Right atrium auricular region (tissue), 2 donors: ENCODE results near the gene TCEAL3. TPM values are rescaled to one million over a fixed set of nuclear protein-coding genes. Genes with fewer than 3 reads are reported as not detected.
"Not testable (repeated sequence)": the region's sequence is repeated elsewhere in the genome, so short reads cannot be mapped to it uniquely, and the experiment has no call there.

ENCODE experiments used
- DNase-seq: peaks from one replicate; pipeline ENCODE4 v3.0.0-alpha.2; 2019; ENCODE audit warnings: low spot score
- H3K27ac ChIP-seq, 2 donors: fragments of 200-600 bp; sonication (generic); 1 replicate in 1 of 2; 2 replicates in 1 of 2; pipeline ENCODE4 v1.5.1; 2016 to 2019
- H3K27me3 ChIP-seq, 2 donors: fragments of 200-600 bp; sonication (generic); one replicate each; pipeline versions ENCODE4 v1.5.1 to v1.6.0; 2017 to 2019
- H3K36me3 ChIP-seq: fragments of 200-600 bp; sonication (generic); one replicate; pipeline ENCODE4 v1.5.1; 2016
- H3K4me1 ChIP-seq, 2 donors: fragments of 200-600 bp; sonication (generic); one replicate each; pipeline versions ENCODE4 v1.5.1 to v1.6.0; 2017 to 2019
- H3K4me3 ChIP-seq, 2 donors: fragments of 200-600 bp; sonication (generic); 1 replicate in 1 of 2; 2 replicates in 1 of 2; pipeline ENCODE4 v1.5.1; 2017 to 2019; ENCODE audit warnings: mild to moderate bottlenecking in 1 of 2, moderate library complexity in 1 of 2
- H3K9me3 ChIP-seq, 2 donors: fragments of 200-600 bp; sonication (generic); one replicate each; pipeline ENCODE4 v1.5.1; 2019
- total RNA-seq, 2 donors: library from RNA; depleted of rRNA; stranded (reverse); fragments of >200 nt; gene quantifications; one replicate each; pipeline ENCODE4 v1.1.0, GENCODE V29; 2016
- TF ChIP-seq, protein P1 (sequence below), 2 donors: fragments of 200-600 bp; sonication (generic); IDR thresholded peaks; one replicate each; pipeline ENCODE4 v1.5.1; 2019; ENCODE audit warnings: antibody characterized with exemption in 2 of 2

TCEAL3 gene
- total RNA-seq, 2 donors from 2014 or later: 31.2 to 47.5 TPM

DNA sequence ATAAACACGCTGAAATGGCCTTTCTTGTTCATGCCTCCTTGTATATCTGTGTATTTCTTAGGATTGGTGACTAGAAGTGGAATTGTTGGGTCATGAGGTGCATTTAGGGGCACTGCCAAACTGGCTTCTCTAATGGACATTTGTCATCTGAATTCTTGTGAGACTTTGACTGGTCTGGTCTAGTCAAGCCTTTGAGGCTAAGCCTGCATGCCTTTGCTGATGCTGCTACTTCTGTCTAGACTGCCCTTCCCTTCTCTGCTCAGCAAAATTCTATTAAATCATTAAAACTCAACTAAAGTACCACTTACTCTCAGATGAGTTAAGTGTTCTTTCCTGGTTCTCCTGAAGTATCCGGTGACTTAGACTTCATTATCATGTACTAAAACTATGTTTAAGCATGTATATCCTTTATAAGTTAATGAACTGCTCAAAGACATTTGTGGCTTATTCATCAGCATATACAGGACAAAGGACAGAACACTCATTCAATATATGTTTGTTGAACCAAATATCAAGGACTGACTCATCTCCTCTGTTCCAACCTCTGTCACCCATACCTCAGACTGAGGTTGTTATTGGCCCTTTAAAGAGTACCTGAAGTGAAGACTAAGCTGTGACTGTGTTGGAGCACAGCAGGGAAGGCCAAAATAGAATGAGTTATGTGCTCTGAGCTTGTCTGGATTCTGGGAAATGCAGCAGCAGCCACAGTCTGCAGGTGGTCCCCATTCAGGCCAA lies 30.0 kb downstream of the TCEAL3 start:
- Histone ChIP-seq H3K27ac (no peak overlapping the region), H3K9me3 (no peaks in the 10 kb centered on the region), H3K4me1 (no peaks in the 10 kb centered on the region), H3K4me3 (no peak overlapping the region), H3K27me3 (no peaks in the 10 kb centered on the region), H3K36me3 (no peaks in the 10 kb centered on the region)
- TF ChIP-seq, protein P1, sequence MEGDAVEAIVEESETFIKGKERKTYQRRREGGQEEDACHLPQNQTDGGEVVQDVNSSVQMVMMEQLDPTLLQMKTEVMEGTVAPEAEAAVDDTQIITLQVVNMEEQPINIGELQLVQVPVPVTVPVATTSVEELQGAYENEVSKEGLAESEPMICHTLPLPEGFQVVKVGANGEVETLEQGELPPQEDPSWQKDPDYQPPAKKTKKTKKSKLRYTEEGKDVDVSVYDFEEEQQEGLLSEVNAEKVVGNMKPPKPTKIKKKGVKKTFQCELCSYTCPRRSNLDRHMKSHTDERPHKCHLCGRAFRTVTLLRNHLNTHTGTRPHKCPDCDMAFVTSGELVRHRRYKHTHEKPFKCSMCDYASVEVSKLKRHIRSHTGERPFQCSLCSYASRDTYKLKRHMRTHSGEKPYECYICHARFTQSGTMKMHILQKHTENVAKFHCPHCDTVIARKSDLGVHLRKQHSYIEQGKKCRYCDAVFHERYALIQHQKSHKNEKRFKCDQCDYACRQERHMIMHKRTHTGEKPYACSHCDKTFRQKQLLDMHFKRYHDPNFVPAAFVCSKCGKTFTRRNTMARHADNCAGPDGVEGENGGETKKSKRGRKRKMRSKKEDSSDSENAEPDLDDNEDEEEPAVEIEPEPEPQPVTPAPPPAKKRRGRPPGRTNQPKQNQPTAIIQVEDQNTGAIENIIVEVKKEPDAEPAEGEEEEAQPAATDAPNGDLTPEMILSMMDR (IDR thresholded peaks at IDR 0.05): no peak
- DNase-seq: no peak

DNA sequence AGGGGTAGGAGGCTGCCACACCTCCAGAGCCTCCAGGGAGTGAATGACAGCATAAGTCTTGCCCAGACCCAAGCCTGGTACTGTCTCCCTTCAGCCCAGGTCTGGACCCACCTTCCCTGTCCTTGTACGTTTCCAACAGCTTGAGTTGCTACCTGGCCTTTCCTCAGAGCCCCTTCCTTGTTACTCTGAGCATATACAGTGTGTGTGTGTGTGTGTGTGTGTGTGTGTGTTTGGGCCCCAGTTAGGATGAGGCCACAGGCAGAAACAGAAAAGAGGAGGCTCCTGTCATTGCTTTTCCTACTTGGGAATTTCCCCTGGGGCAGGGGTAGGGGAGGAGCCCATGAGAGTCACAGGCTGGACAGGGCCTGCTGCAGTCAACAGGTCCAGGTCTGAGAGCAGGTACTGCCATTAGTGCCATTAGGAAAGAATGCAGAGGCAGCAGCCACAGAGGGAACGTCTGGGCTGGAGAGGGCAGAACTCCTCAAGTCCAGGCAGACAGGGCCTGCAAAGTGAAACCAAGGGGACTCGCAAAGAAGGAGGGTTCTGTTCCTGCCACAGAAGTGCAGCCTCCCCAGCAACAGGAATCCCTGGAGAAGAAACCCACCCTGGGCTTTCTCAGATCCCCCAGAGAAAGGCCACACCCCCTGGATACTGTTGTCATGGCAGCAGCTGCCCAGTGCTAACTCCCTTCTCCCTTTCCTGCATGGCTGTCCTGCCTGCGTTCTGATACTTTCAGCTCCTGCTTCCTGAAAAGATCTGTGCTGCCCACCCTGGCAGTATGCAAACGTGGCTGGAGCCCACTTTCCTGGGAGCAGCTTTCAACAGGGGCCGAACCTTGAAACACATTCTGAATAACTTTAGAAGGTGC lies 30.9 kb downstream of the TCEAL3 start:
- not testable (repeated sequence) for H3K9me3 ChIP-seq, DNase-seq, H3K27me3 ChIP-seq, H3K27ac ChIP-seq, H3K36me3 ChIP-seq, H3K4me3 ChIP-seq, H3K4me1 ChIP-seq

DNA sequence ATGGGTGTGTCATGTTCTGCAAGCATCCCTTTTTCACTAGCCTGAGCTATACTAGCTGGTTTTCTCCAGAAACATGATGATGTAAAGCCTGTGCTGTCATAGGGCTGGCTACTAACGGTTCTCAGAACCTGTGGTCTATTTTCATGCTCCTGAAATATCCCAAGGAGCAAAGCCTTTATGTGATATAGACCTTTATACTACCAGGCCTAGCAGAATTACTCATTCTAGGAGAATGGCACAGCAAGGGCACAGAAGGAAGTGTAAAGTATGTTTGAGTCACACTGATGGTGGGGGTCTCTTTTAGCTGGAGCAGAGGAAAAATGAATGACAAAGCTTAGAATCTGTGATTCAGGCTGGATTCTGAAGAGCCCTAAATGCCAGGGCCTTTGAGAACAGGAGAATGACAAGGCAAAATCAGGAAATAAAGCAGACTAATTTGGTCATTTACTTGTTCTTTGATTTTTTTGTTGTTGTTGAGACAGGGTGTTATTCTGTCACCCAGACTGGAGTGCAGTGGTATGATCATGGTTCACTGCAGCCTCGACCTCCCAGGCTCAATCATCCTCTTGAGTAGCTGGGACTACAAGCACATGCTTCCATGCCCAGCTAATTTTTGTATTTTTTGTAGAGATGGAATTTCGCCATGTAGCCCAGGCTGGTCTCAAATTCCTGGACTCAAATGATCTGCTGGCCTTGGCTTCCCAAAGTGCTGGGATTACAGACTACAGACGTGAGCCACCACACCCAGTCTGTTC lies 32.8 kb downstream of the TCEAL3 start:
- no peaks in the 10 kb centered on the region for H3K36me3 ChIP-seq
- no peak for DNase-seq
- H3K4me3 ChIP-seq: no peak overlapping the region
- no peaks in the 10 kb centered on the region for H3K9me3 ChIP-seq
- no peak overlapping the region for H3K27ac ChIP-seq
- TF ChIP-seq, protein P1 (IDR thresholded peaks at IDR 0.05): no peak
- H3K27me3 ChIP-seq: no peaks in the 10 kb centered on the region
- H3K4me1 ChIP-seq: no peaks in the 10 kb centered on the region

DNA sequence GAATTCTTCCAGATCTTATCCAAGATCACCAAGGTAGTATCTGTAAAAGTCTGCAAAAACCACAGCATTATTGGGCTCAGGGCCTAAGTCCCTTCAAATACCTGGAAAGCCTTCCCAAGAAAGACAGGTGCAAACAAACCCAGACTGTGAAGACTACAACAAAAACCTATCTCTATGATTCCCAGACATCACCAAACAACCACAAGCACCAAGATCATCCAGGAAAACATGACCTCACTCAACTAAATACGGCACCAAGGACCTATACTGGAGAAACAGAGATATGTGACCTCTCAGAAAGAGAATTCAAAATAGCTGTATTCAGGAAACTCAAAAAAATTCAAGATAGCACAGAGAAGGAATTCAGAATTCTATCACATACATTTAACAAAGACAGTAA lies 36.4 kb downstream of the TCEAL3 start:
- no peaks in the 10 kb centered on the region for H3K27me3 ChIP-seq
- H3K36me3 ChIP-seq: no peaks in the 10 kb centered on the region
- TF ChIP-seq, protein P1 (IDR thresholded peaks at IDR 0.05): no peak
- H3K9me3 ChIP-seq: peaks cover 0 to 12% of the 10 kb centered on the region in 2 donors
- H3K27ac ChIP-seq: no peak overlapping the region
- DNase-seq: no peak
- H3K4me3 ChIP-seq: no peak overlapping the region
- H3K4me1 ChIP-seq: no peaks in the 10 kb centered on the region

DNA sequence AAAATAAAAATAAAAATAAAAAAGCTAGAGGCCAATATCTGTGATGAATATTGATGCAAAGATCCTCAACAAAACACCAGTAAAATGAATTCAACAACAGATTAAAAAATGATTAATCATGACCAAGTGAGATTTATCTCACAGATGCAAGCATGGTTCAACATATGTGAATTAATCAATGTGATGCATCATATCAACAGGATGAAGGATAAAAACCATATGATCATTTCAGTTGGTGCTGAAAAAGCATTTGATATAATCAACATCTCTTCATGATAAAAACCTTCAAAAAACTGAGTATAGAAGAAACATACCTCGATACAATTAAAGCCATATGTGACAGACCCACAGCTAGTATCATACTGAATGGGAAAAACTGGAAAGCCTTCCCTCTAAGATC lies 39.9 kb downstream of the TCEAL3 start:
- H3K27ac ChIP-seq: no peak overlapping the region
- TF ChIP-seq, protein P1 (IDR thresholded peaks at IDR 0.05): no peak
- no peaks in the 10 kb centered on the region for H3K4me1 ChIP-seq
- no peak for DNase-seq
- no peaks in the 10 kb centered on the region for H3K36me3 ChIP-seq
- H3K27me3 ChIP-seq: no peaks in the 10 kb centered on the region
- peaks cover 0 to 12% of the 10 kb centered on the region in 2 donors for H3K9me3 ChIP-seq
- H3K4me3 ChIP-seq: no peak overlapping the region
